K562 (cell line): ENCODE data around the gene TXNRD2.

Experiments used
- BRD4 ChIP-seq: fragments of 200-600 bp; sonication (generic); IDR thresholded peaks from 2 replicates; pipeline ENCODE4 v1.6.1; 2017; ENCODE audit warnings: inconsistent platforms
- CTCF ChIP-seq, 3 experiments: IDR thresholded peaks in 2 of 3; conservative IDR thresholded peaks in 1 of 3; 2 replicates each; pipeline ENCODE4 v1.5.1; 2011 to 2012; ENCODE audit warnings: low read length in 3 of 3, mild to moderate bottlenecking in 3 of 3, control low read depth in 2 of 3, improper control_type of control experiment in 1 of 3, inconsistent platforms in 1 of 3, low read depth in 1 of 3, mixed read lengths in 1 of 3, moderate library complexity in 1 of 3; ENCODE audit not compliant: insufficient read depth in 2 of 3
- DIDO1 ChIP-seq: fragments of 450-650 bp; IDR thresholded peaks from 2 replicates; pipeline ENCODE4 v1.6.1; 2016; ENCODE audit warnings: low read depth, missing biosample characterization, missing genetic modification characterization
- ELF4 ChIP-seq: fragments of 450-650 bp; formaldehyde crosslinking; IDR thresholded peaks from 2 replicates; pipeline ENCODE4 v1.4.0; 2022; ENCODE audit warnings: missing genetic modification characterization
- KLF1 ChIP-seq: fragments of 450-650 bp; IDR thresholded peaks from 2 replicates; pipeline ENCODE4 v1.6.1; 2016; ENCODE audit warnings: missing genetic modification characterization, missing compliant biosample characterization
- MAZ ChIP-seq, 2 experiments: fragments of 450-650 bp in 1 of 2; sonication (generic) in 1 of 2; formaldehyde crosslinking; IDR thresholded peaks in 1 of 2; conservative IDR thresholded peaks in 1 of 2; 2 replicates each; pipeline versions ENCODE4 v1.4.0 to v1.5.0; 2020; ENCODE audit warnings: mild to moderate bottlenecking in 1 of 2, missing genetic modification reagents in 1 of 2
- NR1H2 ChIP-seq: sonication (generic); formaldehyde crosslinking; IDR thresholded peaks from 2 replicates; pipeline ENCODE4 v1.4.0; 2020; ENCODE audit warnings: mild to moderate bottlenecking, missing genetic modification reagents
- ZBTB7A ChIP-seq: IDR thresholded peaks from 2 replicates; pipeline ENCODE4 v1.6.1; 2011; ENCODE audit warnings: low read depth, mild to moderate bottlenecking, low read length, moderate library complexity, borderline replicate concordance; ENCODE audit not compliant: control insufficient read depth

- no peak; the same call in 1 of the 2 replicates for TF ChIP-seq BRD4
- no peak for TF ChIP-seq MAZ (CRISPR knock-in tag; conservative IDR thresholded peaks at IDR 0.05 in 1 of 2, IDR thresholded peaks at IDR 0.05 in 1 of 2)
- no peak for TF ChIP-seq NR1H2 (CRISPR knock-in tag)
- no peak for TF ChIP-seq DIDO1
- TF ChIP-seq KLF1 (tag), result peak; percentile 11; the same call in 1 of the 2 replicates
- TF ChIP-seq ZBTB7A, result no peak
- TF ChIP-seq CTCF (IDR thresholded peaks at IDR 0.05 in 2 of 3, conservative IDR thresholded peaks at IDR 0.05 in 1 of 3; ENCODE audit: insufficient read depth in 2 of 3, low read depth in 1 of 3, low read length in 3 of 3), result no peak; a peak in 1 of 6 replicates
- peak; percentile 73 for TF ChIP-seq ELF4 (CRISPR knock-in tag)
Measured at GRCh38 chr22:19853879-19854777, 87.5 kb downstream of the TXNRD2 start.
